GM21381 (cell line): ENCODE results near the gene TUBA1B.

ENCODE experiments used
- ATAC-seq: cut with Tn5 transposase; IDR thresholded peaks from one replicate; pipeline ENCODE4 v1.9.1; 2021; ENCODE audit warnings: mild to moderate bottlenecking, moderate library complexity; ENCODE audit not compliant: unreplicated experiment

TUBA1B gene

DNA sequence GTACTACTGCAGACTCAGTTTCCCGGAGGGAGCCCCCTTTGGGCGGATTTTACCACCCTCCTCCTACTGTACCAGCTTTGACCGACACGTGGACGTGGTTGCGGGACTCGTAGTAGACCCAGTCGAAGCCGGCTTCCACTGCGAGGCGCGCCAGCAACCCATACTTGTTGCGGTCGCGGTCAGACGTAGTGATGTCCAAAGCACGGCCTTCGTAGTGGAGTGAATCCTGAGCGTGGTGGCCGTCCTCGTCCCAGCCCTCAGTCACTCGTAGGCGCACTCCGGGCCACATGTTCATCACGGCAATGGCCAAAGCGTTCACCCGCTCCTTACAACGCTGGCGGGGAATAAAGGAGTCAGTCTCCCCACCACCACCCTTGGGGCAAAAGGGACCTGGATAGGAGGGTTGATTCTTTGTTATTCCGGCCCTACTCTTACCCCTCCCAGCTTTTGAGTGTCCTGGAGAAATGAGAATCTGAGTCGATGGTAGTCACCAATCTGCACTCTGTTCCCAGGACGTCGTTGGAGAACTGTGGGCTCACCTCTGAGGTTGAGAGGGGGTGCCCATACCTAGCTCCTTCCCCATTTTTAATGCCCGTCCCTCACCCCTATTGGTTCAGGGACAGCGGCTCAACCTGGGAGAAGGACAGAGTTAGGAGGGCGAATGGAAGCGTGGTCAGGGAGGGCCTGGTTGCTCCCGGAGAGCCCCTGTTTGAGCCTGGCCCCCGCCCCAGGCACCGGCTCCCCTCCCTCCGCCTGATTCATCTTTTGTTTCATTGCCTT lies 39.9 kb downstream of the TUBA1B start:
- ATAC-seq = no peak

DNA sequence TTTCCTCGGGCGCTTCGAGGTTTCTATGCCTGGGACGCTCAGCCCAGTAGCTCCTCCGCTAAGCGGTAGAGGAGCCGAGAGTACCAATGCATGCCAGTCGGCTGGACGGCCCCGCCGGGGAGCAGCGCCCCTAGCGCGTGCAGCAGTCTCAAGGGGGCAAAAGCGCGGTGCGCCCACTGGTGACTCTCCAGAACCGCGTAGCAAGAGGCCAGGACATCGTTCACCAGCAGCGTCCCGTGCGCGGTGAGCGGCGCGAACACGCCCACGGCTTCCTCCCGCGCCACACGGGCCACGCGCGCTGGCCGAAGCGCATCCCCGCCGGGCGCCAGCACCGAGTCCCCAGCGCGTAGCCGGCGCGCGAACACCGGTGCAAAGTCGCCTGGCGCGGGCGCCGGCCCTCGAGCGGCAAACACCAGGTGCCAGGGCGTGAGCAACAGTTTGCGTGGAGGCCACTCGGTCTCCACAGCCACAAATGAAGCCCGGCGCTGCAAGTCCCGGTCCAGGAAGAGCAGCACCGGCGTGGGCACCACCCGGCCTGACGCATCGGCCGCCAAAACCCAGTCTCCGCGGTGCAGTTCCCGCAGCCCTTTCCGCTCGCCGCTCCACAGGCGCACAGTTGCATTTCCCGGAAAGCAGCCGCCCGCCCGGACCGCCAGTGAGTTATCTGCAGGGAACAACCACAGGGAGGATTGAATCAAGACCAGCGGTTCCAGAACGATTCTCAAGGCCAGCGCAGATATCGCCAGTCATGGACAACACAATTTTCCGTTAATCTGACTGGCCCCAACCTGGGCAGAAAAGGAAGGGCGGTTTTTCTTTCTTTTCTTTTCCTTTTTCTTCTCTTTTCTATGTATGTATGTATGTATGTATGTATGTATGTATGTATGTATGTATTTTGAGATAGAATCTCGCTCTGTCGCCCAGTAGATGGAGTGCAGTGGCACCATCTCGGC lies 41.1 kb downstream of the TUBA1B start:
- ATAC-seq = no peak

DNA sequence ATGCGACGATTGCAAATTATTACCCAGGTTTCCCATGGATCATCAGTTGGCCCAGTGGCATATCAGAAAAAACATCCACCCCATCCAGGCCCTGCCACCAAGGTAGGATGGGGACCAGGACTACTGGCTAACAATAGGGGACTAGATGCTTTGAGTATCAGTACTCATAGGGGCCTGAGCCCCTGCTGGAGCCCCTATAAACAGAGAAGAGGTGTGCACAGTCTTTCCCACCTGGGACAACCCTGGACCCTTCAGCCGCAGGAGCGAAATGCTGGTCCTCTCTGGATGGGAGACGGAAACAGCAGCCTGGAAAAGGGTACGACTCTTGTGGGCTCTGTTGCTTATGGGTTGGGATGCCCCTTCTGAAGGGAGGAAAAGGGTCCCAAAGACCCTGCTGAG lies 42.3 kb downstream of the TUBA1B start:
- no peak for ATAC-seq

DNA sequence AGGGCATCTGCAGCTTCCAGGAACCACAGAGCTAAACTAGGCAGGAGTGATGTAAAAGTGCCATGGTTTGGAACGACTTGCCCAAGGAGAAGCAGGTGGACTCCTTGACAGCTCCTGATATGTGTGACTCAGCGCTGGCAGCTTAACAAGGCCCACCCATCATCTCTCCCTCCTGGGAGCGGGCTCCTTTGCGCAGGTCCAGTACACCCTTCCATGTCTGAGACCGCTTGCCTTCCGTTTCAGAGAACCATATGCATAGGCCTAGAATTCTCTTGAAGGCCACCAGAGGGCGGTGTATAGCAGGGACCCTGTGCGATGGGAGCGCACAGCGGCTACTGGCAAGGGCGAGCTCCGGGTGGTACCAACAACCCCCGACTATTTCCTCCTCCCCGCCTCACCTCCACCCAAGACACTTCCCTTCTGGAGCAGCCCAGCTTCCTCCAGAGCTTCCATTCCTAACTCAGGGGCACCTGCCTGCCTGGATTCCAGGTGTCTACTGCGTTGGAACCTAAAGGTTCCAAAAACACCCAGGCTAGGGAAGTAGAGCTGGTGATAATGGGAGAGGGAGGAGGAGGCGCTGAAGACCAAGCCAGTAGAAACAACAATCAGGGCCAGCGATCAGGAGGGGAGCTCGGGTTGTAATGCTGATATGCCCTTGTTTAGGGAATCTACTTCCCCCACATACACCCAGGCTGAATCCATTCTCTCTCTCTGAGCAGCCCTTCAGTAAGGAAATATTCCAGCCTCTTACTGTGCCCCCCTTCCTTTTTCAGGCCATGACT lies 42.9 kb downstream of the TUBA1B start:
- ATAC-seq = peak; percentile 77

DNA sequence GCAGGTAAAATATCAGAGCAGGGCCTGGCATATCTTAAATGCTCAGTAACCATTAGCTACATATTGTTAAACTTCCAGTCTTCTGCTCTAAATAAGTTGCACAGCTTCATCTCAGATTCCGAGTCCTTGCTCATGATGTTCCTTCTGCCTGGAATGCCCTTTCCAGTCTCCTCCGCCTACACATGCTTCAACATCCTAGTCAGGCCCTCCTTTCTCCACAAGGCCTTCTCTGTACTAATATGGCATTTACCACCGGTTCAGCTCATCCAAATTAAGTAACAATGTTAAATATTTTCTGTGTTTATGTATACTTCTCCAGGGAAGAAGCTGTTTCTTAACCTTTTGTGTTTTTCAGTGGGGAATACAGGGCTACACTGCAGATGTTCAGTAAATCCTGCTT lies 45.1 kb downstream of the TUBA1B start:
- ATAC-seq = no peak

DNA sequence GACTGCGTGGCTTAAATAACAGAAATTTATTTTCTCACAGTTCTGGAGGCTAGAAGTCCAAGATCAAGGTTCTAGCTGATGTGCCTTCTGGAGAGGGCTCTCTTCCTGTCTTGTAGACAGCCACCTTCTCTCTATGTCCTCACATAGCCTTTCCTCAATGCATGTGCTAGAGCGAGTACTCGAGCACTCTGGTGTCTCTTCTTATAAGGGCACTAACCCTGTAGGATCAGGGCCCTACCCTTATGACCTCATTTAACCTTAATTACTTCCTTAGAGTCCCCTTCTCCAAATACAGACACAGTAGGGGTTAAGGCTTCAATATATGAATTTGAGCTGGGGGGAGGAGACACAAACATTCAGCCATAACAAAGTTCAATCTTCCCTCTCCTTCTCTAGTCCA lies 46.8 kb downstream of the TUBA1B start:
- no peak for ATAC-seq

DNA sequence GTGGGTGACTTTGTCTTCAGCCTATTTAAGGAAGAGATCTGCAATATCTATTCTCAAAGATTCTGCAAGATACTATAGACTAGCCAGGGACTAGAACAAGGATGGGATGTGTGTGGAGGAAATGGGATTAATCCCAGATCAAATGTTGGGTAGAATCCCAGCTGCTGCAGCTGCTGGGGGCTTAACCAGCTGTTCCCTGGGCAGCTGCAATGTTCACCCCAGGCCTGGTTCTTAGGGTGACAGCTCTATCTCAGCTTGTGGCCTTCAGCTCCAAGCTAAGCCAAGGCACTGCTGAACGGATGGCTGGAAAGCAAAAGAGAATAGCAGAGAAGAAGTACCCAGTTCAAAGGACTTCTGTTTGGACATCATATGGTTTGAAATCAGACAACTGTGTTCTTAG lies 51.4 kb downstream of the TUBA1B start:
- no peak for ATAC-seq
